K562 (cell line): Measurements from ENCODE around the gene USP10. TPM values are rescaled to one million over a fixed set of nuclear protein-coding genes. Genes with fewer than 3 reads are reported as not detected.
"Not testable (repeated sequence)": the region's sequence is repeated elsewhere in the genome, so short reads cannot be mapped to it uniquely, and the experiment has no call there.

ENCODE experiments used
- ATAC-seq: fragments of 200-7000 bp; cut with Tn5 transposase; 3 replicates; pipeline ENCODE4 v1.9.1; 2020; ENCODE audit warnings: moderate library complexity
- BruUV-seq: library from RNA; stranded (reverse); fragments of 400-500 nt; replicated peaks from 2 replicates; lab custom pipeline; 2021; lab: Mats Ljungman, UMichigan
- CTCF ChIA-PET: fragments of 300-600 bp; formaldehyde crosslinking; extraction: SDS; loops from one replicate; lab custom pipeline; 2021; ENCODE audit warnings: low intra/inter-chr PET ratio; lab: Yijun Ruan, JAX
- POLR2A ChIA-PET: fragments of 300-600, 350-650 bp; sonication (Branson Sonifier 250); formaldehyde crosslinking; extraction: SDS; loops from one replicate; lab custom pipeline; 2021; ENCODE audit warnings: antibody characterized with exemption, inconsistent platforms; lab: Yijun Ruan, JAX
- DNase-seq, 4 experiments: peaks; one replicate each; pipeline versions ENCODE4 v3.0.0 to v3.0.0-alpha.2; 2011 to 2018; ENCODE audit warnings: low spot score in 3 of 4, mixed read lengths in 3 of 4; ENCODE audit errors: extremely low read depth in 1 of 4
- FAIRE-seq: peaks from 2 replicates; lab custom pipeline; 2011; peaks lifted over from hg19 to GRCh38; lab: Jason Lieb, UNC
- H2AFZ ChIP-seq: 2 replicates; pipeline ENCODE4 v1.6.0; 2011; ENCODE audit warnings: low read depth, low read length, control low read depth, inconsistent platforms
- H3K27ac ChIP-seq: fragments of 200-600 bp; 3 replicates; pipeline ENCODE4 v1.8.0; 2011; ENCODE audit warnings: low read depth, mild to moderate bottlenecking, control low read depth, inconsistent platforms, low read length, moderate library complexity, mixed read lengths; ENCODE audit errors: extremely low read depth
- H3K27me3 ChIP-seq, 2 experiments: fragments of 300-600 bp in 1 of 2; 2 replicates in 1 of 2; 3 replicates in 1 of 2; pipeline versions ENCODE4 v1.6.0 to v1.8.0; 2011; ENCODE audit warnings: inconsistent platforms in 2 of 2, low read length in 2 of 2, mild to moderate bottlenecking in 1 of 2, mixed read lengths in 1 of 2, moderate library complexity in 1 of 2; ENCODE audit not compliant: control insufficient read depth in 2 of 2, insufficient read depth in 2 of 2
- H3K36me3 ChIP-seq: fragments of 300-600 bp; 3 replicates; pipeline ENCODE4 v1.8.0; 2011; ENCODE audit warnings: mild to moderate bottlenecking, low read length, inconsistent platforms; ENCODE audit not compliant: control insufficient read depth, insufficient read depth
- H3K4me1 ChIP-seq, 2 experiments: fragments of 200-600 bp in 1 of 2; replicated peaks in 1 of 2; 2 replicates in 1 of 2; 3 replicates in 1 of 2; pipeline versions ENCODE4 v1.5.1 to v1.8.0; 2011; ENCODE audit warnings: inconsistent platforms in 2 of 2, low read length in 2 of 2, mild to moderate bottlenecking in 1 of 2, mixed read lengths in 1 of 2, moderate library complexity in 1 of 2; ENCODE audit not compliant: control insufficient read depth in 2 of 2, insufficient read depth in 2 of 2
- H3K4me2 ChIP-seq: 2 replicates; pipeline ENCODE4 v1.6.1; 2011; ENCODE audit warnings: low read length, control low read depth, inconsistent platforms, mixed read lengths; ENCODE audit not compliant: insufficient read depth
- H3K4me3 ChIP-seq: fragments of 200-600 bp; sonication (generic), shearing (Covaris generic); 2 replicates; pipeline ENCODE4 v1.5.1; 2016; ENCODE audit warnings: control low read depth, inconsistent platforms
- H3K79me2 ChIP-seq: fragments of 200-600 bp; 3 replicates; pipeline ENCODE4 v1.8.0; 2011; ENCODE audit warnings: low read length, inconsistent platforms; ENCODE audit not compliant: control insufficient read depth, insufficient read depth
- H3K9ac ChIP-seq, 2 experiments: 2 replicates each; pipeline versions ENCODE4 v1.6.0 to v1.6.1; 2011; ENCODE audit warnings: low read depth in 2 of 2, low read length in 2 of 2, control low read depth in 1 of 2, inconsistent platforms in 1 of 2, mild to moderate bottlenecking in 1 of 2, mixed read lengths in 1 of 2; ENCODE audit not compliant: insufficient read depth in 1 of 2
- H3K9me1 ChIP-seq: one replicate; pipeline ENCODE4 v1.6.0; 2011; ENCODE audit warnings: inconsistent platforms, mild to moderate bottlenecking, low read length, moderate library complexity; ENCODE audit not compliant: control insufficient read depth, insufficient read depth
- H3K9me3 ChIP-seq: replicated peaks from 2 replicates; pipeline ENCODE4 v1.5.1; 2011; ENCODE audit warnings: low read depth, low read length, inconsistent platforms; ENCODE audit not compliant: control insufficient read depth, insufficient read depth
- H4K20me1 ChIP-seq: replicated peaks from 2 replicates; pipeline ENCODE4 v1.6.1; 2011; ENCODE audit warnings: low read length, inconsistent platforms, mixed read lengths; ENCODE audit not compliant: control insufficient read depth, insufficient read depth
- ARID1B ChIP-seq: fragments of 450-650 bp; IDR thresholded peaks from 2 replicates; pipeline ENCODE4 v1.6.1; 2016; ENCODE audit warnings: antibody characterized with exemption, mild to moderate bottlenecking, inconsistent platforms
- CBFA2T2 ChIP-seq: fragments of 450-650 bp; conservative IDR thresholded peaks from 2 replicates; pipeline ENCODE4 v1.6.1; 2017; ENCODE audit warnings: mild to moderate bottlenecking
- CBFA2T3 ChIP-seq: fragments of 450-650 bp; IDR thresholded peaks from 2 replicates; pipeline ENCODE4 v1.6.1; 2017
- KDM1A ChIP-seq, 2 experiments: fragments of 450-650 bp; IDR thresholded peaks; 2 replicates each; pipeline ENCODE4 v1.6.1; 2016; ENCODE audit warnings: mild to moderate bottlenecking in 2 of 2
- POLR2AphosphoS2 ChIP-seq: IDR thresholded peaks from 2 replicates; pipeline ENCODE4 v1.6.1; 2012; ENCODE audit warnings: low read length, improper control_type of control experiment
- ZHX1 ChIP-seq: fragments of 150-350 bp; conservative IDR thresholded peaks from 2 replicates; pipeline ENCODE4 v1.6.1; 2014; ENCODE audit warnings: low read length
- WGBS: fragments of 100-300 bp; shearing (Covaris generic); methylation state at CpG from one replicate; pipeline ENCODE4 v1.1.6; 2016; ENCODE audit warnings: low coverage, mixed read lengths; ENCODE audit not compliant: insufficient coverage; ENCODE audit errors: missing lambda C conversion rate; 5-methylcytosine and 5-hydroxymethylcytosine counted together
- in situ Hi-C: fragments of 300-500 bp; cut with MboI; formaldehyde crosslinking; loops from 4 replicates; pipeline ENCODE4 v1.15.0; 2018; ENCODE audit warnings: inconsistent platforms, mixed read lengths
- intact Hi-C: fragments of 100-400 bp; cut with micrococcal nuclease; formaldehyde crosslinking; loops from 2 replicates; pipeline ENCODE4 v1.14.2; 2022
- polyA plus RNA-seq, 8 experiments: library from polyadenylated mRNA; depleted of rRNA in 4 of 8; stranded (reverse) in 5 of 8; unstranded in 3 of 8; fragments of >200 nt; fragmentation: Nextera tagmentation in 2 of 8; fragmentation: Illumina TruSeq in 1 of 8; extraction: Ambion mirVana in 2 of 8; extraction: Trizol in 1 of 8; gene quantifications; 2 replicates each; pipeline versions ENCODE4 v1.2.1 to v1.2.3, GENCODE V29; 2011 to 2014; ENCODE audit warnings: inconsistent platforms in 1 of 8, missing spikeins in 1 of 8
- total RNA-seq, 7 experiments: library from RNA; depleted of rRNA in 6 of 7; stranded (reverse); fragments of >200 nt in 6 of 7; fragmentation: Illumina TruSeq in 2 of 7; extraction: Trizol in 2 of 7; gene quantifications; 2 replicates each; pipeline versions ENCODE4 v1.2.1 to v1.2.3, GENCODE V29; 2011 to 2021; ENCODE audit warnings: low replicate concordance in 1 of 7

The USP10 gene
- total and polyA plus RNA-seq, 9 of the 15 experiments (the other 6 are each of a cell fraction or from before 2014, with no cell fraction given) = 61.7 to 197 (median 116) TPM

- TF ChIP-seq ZHX1 = no peak
- TF ChIP-seq POLR2AphosphoS2 = no peak
- TF ChIP-seq, all 486 proteins: peak for 26
Measured at GRCh38 chr16:84692451-84693214, 7.2 kb upstream of the USP10 start (continued).

- BruUV-seq, H3K9me1 ChIP-seq, ATAC-seq, H3K9ac ChIP-seq, H3K4me3 ChIP-seq, H3K79me2 ChIP-seq, H3K4me2 ChIP-seq, H3K27me3 ChIP-seq, H3K36me3 ChIP-seq, POLR2A ChIA-PET, CTCF ChIA-PET, H2AFZ ChIP-seq, H4K20me1 ChIP-seq, DNase-seq, intact Hi-C loops, in situ Hi-C loops, H3K27ac ChIP-seq, FAIRE-seq, H3K9me3 ChIP-seq: not testable (repeated sequence)
- peaks cover 2 to 15% of the 10 kb centered on the region in 2 experiments; a peak in 3 of 5 replicates for H3K4me1 ChIP-seq
- peak; percentile 20; the same call in 1 of the 2 replicates for TF ChIP-seq CBFA2T2
- 0 out of 2 replicates have a peak, but pooled peaks have one; percentile 16 for TF ChIP-seq ARID1B
- peak; percentile 58 for TF ChIP-seq CBFA2T3
- 0 out of 4 replicates have a peak, but pooled peaks of 1 of the 2 experiments have one; percentile 20 for TF ChIP-seq KDM1A (IDR thresholded peaks at IDR 0.05)
- WGBS = 39% methylated on average over 9 of the region's 10 CpGs
Measured at GRCh38 chr16:84693869-84694268, 5.9 kb upstream of the USP10 start.
